DND-41 (cell line): ENCODE data around the gene ADPRHL1.

Source experiments
- EZH2 ChIP-seq: IDR thresholded peaks from 3 replicates; pipeline ENCODE4 v1.6.1; 2012; ENCODE audit warnings: borderline replicate concordance, low read depth, mild to moderate bottlenecking, moderate library complexity, low read length, inconsistent platforms; ENCODE audit not compliant: severe bottlenecking
- TF ChIP-seq, protein P1 (sequence below): IDR thresholded peaks from 2 replicates; pipeline ENCODE4 v1.5.1; 2012; ENCODE audit warnings: borderline replicate concordance, low read length, moderate library complexity, mild to moderate bottlenecking; ENCODE audit not compliant: poor library complexity, severe bottlenecking; ENCODE audit errors: extremely low read depth

- TF ChIP-seq, protein P1, sequence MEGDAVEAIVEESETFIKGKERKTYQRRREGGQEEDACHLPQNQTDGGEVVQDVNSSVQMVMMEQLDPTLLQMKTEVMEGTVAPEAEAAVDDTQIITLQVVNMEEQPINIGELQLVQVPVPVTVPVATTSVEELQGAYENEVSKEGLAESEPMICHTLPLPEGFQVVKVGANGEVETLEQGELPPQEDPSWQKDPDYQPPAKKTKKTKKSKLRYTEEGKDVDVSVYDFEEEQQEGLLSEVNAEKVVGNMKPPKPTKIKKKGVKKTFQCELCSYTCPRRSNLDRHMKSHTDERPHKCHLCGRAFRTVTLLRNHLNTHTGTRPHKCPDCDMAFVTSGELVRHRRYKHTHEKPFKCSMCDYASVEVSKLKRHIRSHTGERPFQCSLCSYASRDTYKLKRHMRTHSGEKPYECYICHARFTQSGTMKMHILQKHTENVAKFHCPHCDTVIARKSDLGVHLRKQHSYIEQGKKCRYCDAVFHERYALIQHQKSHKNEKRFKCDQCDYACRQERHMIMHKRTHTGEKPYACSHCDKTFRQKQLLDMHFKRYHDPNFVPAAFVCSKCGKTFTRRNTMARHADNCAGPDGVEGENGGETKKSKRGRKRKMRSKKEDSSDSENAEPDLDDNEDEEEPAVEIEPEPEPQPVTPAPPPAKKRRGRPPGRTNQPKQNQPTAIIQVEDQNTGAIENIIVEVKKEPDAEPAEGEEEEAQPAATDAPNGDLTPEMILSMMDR: no peak
- TF ChIP-seq EZH2: no peak
Observed at GRCh38 chr13:113446488-113446854, 6.8 kb downstream of the ADPRHL1 start.
